HG02642 (cell line): Measurements from ENCODE around the gene MISP3.

ENCODE experiments used
- ATAC-seq: cut with Tn5 transposase; IDR thresholded peaks from one replicate; pipeline ENCODE4 v1.9.1; 2021; ENCODE audit warnings: mild to moderate bottlenecking; ENCODE audit not compliant: unreplicated experiment, poor library complexity

MISP3 gene

DNA sequence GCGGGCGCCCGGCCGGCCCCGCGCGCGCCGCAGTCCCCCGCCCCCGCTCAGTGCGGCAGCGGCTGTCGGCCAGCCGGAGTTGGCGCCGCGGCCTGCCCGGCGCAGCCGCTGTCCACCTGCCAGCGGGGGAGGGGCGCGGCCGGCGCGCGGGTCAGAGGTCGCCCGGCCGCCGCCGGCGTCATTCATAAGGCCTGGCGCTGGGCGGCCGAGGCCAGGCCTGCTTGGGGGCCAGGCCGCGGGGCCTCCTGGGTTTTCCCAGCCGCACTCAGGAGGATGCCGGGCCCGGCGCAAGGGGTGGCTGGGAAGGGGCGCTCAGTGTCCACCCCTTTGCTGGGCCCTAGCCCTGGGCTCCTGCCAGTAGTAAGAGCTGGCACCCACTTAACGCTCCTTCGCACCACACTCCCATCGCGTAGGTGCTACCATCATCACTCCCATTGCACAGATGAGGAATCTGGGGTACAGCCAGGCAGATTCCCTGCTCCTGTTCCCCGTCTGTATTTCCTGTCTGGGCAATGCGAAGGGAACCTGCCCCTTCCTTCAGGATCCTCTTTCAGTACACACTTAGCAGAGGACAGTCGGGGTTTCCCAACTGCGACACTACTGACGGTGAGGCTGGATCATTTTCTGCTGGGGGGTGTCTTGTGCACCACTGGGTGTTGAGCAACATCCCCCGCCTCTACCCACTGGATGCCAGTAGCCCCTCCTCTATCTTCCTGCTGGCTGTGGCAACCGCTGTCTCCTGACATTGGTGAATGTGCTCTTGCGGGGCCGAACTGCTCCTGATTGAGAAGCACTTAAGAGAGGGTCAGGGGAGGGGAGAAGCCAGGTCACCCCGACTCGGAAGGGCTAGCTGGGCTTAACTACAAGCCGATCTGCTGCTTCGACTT is 45.8 kb downstream of the MISP3 start:
- ATAC-seq = no peak

- no peak for ATAC-seq
These were observed 46.6 kb downstream of the MISP3 start for GRCh38 chr19:14119146-14119545.

GRCh38 chr19:14119644-14120496 is 47.3 kb downstream of the MISP3 start:
- no peak for ATAC-seq

- ATAC-seq = no peak
These were observed 47.9 kb downstream of the MISP3 start for GRCh38 chr19:14120497-14120780.

- no peak for ATAC-seq
These were observed 50.3 kb downstream of the MISP3 start for GRCh38 chr19:14122924-14123323.
